Mucosa of stomach (tissue), 1 donor: ENCODE data around the gene OLR1.
"Not testable (repeated sequence)": the region's sequence is repeated elsewhere in the genome, so short reads cannot be mapped to it uniquely, and the experiment has no call there.

ENCODE experiments used
- H3K27me3 ChIP-seq: one replicate; pipeline ENCODE4 v1.7.0; 2013; ENCODE audit warnings: mild to moderate bottlenecking, low read length; ENCODE audit not compliant: control insufficient read depth, insufficient read depth
- H3K36me3 ChIP-seq: one replicate; pipeline ENCODE4 v1.7.0; 2013; ENCODE audit warnings: low read length; ENCODE audit not compliant: control insufficient read depth, insufficient read depth
- H3K4me1 ChIP-seq: one replicate; pipeline ENCODE4 v1.7.0; 2013; ENCODE audit warnings: mild to moderate bottlenecking, low read length; ENCODE audit not compliant: control insufficient read depth, insufficient read depth
- H3K4me3 ChIP-seq: one replicate; pipeline ENCODE4 v1.7.0; 2013; ENCODE audit warnings: low read length
- H3K9ac ChIP-seq: one replicate; pipeline ENCODE4 v1.7.0; 2013; ENCODE audit warnings: mild to moderate bottlenecking, low read length, moderate library complexity
- H3K9me3 ChIP-seq: one replicate; pipeline ENCODE4 v1.7.0; 2013; ENCODE audit warnings: mild to moderate bottlenecking, low read length, moderate library complexity; ENCODE audit not compliant: control insufficient read depth
- donor health status: Pancreatic carcinoma.

Gene OLR1

GRCh38 chr12:10171973-10172728 is at the start of gene OLR1:
Gene OLR1 (minus strand): TSS chr12:10172132. CDS start chr12:10172077, 55 bp downstream.
- Histone ChIP-seq H3K9me3 (no peaks in the 10 kb centered on the region), H3K9ac (no peak within 1 kb of the TSS), H3K36me3 (no peaks in the 10 kb centered on the region), H3K4me1 (no peaks in the 10 kb centered on the region), H3K4me3 (no peak within 1 kb of the TSS), H3K27me3 (no peaks in the 10 kb centered on the region)

DNA sequence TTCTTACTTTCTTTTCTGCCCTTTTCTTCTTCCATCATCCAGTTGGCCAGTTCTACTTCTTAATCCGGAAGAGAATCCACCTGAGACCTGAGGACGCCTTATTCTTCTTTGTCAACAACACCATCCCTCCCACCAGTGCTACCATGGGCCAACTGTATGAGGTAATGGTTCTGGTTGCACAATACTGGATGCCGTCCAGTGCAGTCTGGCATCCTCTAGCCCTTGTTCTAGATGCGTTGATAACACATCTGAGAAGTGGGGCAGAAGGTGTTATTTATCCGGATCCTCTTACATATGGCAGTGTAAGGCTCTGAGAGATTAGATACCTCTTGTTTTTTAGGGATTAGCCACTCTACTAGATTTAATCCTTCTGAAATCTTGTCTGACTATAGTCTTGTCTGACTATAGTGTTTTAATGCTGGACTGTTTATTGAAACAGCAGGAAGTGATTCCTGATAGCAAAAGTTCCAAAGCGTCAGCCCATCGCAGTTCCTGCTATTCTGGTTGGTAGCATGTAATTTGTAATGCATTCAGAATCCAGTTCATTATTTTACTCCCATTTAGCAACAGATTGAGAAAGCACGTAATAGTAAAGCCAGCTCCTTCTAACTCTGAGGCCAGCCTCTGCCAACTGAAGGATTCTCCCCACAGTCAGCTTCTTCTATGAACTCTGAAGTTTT is 48.6 kb upstream of the OLR1 start:
- H3K27me3 ChIP-seq = no peaks in the 10 kb centered on the region
- no peak overlapping the region for H3K4me3 ChIP-seq
- H3K4me1 ChIP-seq = peaks cover 1% of the 10 kb centered on the region
- no peaks in the 10 kb centered on the region for H3K36me3 ChIP-seq
- H3K9me3 ChIP-seq = no peaks in the 10 kb centered on the region
- no peak overlapping the region for H3K9ac ChIP-seq

DNA sequence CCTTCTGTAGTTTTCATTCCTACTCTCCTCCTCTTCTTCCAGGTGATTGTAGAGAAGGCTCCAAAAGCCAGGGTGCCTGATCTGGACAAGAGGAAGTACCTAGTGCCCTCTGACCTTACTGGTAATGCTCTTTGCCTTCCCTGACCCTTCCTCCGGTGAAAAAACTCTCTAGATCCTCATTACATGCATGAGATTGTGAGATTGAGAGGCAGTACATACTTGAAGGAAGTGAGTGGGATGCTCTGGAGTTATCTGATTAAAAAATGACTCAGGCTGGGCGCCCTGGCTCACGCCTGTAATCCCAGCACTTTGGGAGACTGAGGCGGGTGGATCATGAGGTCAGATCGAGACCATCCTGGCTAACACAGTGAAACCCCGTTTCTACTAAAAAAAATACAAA is 46.1 kb upstream of the OLR1 start:
- H3K9ac ChIP-seq = no peak overlapping the region
- no peaks in the 10 kb centered on the region for H3K27me3 ChIP-seq
- peaks cover 12% of the 10 kb centered on the region for H3K4me1 ChIP-seq
- H3K9me3 ChIP-seq = no peaks in the 10 kb centered on the region
- no peak overlapping the region for H3K4me3 ChIP-seq
- no peaks in the 10 kb centered on the region for H3K36me3 ChIP-seq

GRCh38 chr12:10215946-10216345 is 44.0 kb upstream of the OLR1 start:
- not testable (repeated sequence) for H3K4me3 ChIP-seq, H3K9ac ChIP-seq, H3K9me3 ChIP-seq, H3K36me3 ChIP-seq, H3K27me3 ChIP-seq
- H3K4me1 ChIP-seq = peaks cover 12% of the 10 kb centered on the region

DNA sequence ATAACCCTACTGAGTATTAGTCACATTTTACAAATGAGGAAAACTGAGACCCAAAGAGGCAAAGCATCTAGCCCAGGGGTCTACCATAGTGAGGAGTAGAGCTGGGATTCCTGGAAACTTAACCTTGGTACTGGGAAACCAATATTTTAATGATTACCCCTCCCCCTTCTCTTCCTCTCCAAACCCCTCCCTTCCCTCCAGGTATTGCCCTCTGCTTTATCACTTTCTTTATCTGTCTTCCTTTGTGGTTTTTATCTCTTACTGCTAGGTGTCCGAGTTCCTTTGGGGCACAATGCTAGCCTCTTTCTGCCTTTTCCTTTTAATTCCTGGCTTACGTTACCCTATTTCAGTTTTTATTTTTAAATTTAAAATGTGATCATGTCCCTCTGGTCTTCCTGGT is 43.5 kb upstream of the OLR1 start:
- H3K27me3 ChIP-seq = no peaks in the 10 kb centered on the region
- no peaks in the 10 kb centered on the region for H3K36me3 ChIP-seq
- H3K9ac ChIP-seq = no peak overlapping the region
- H3K9me3 ChIP-seq = no peaks in the 10 kb centered on the region
- H3K4me1 ChIP-seq = peaks cover 12% of the 10 kb centered on the region
- no peak overlapping the region for H3K4me3 ChIP-seq

DNA sequence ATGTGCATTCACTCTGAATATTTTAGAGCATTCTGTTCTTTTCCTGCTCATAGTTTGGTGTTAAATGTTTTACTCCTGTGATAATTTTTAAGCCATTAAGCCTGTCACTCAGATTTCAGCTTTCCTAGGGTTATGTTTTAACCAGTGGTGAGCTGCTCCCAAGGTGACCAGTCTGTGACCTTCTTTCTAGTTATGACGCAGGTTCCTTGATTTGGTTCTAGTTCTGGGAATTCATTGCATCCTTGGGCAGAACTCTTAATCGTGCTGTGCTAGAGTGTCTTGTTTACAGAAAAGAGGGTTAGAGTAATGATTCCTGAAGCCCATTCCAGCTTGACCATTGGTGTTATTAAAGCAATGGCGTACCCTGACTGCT is 42.9 kb upstream of the OLR1 start:
- no peaks in the 10 kb centered on the region for H3K27me3 ChIP-seq
- H3K9me3 ChIP-seq = no peaks in the 10 kb centered on the region
- peak overlapping the region; percentile 98 for H3K9ac ChIP-seq
- peaks cover 12% of the 10 kb centered on the region for H3K4me1 ChIP-seq
- H3K4me3 ChIP-seq = no peak overlapping the region
- H3K36me3 ChIP-seq = no peaks in the 10 kb centered on the region

DNA sequence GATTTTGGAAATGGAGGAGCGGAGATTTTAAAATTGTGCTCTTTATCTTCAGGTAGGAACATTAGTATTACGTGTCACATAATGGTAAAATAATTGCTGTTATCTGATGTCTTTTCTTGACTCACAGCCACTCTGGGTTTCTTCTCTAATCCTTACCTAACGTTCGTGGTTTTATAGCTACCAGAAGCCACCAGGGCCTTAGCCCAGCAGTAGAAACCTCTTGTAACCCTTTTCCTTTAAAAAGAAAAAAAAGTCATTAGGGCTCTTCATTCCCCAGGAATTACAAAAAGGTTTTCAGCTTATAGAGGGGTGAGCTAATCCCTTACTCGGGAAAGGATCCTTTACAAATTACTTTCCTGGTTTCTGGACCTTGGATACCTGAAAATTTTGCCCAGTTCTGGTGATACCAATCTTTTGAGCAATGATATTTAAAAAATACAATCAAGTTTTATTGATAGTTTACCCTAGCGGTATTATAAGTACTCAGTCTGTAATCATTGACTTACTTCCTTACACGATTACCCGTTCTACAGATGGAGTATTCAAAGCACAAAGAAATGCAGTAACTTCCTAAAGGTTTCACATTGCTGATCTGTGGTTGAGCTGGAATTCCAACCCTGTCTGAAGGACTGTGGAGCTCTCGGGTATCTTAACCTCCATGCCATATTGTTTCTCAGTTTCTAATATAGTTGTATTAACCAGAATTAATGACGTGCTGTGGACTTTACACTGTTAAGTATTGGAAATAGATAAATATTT is 42.4 kb upstream of the OLR1 start:
- Histone ChIP-seq H3K4me3 (peak overlapping the region; percentile 89), H3K9me3 (no peaks in the 10 kb centered on the region), H3K4me1 (peaks cover 12% of the 10 kb centered on the region), H3K9ac (peak overlapping the region; percentile 98), H3K36me3 (no peaks in the 10 kb centered on the region), H3K27me3 (no peaks in the 10 kb centered on the region)

- no peaks in the 10 kb centered on the region for H3K27me3 ChIP-seq
Observed at GRCh38 chr12:10213168-10214135, 41.5 kb upstream of the OLR1 start.

DNA sequence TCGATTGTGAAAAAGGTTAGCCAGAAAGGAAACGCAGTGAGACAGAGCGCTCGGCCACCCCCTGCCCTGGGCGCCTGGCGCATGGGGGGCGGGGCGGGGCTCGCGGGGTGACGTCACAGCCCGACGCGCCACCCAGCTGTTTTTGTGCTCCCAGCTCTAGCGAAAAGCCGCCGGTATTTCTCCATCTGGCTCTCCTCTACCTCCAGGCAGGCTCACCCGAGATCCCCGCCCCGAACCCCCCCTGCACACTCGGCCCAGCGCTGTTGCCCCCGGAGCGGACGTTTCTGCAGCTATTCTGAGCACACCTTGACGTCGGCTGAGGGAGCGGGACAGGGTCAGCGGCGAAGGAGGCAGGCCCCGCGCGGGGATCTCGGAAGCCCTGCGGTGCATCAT is 40.8 kb upstream of the OLR1 start, which contains the start of gene GABARAPL1:
Gene GABARAPL1, plus strand, starts transcription at position 139 of the 393 bp plus-strand sequence. Its CDS starts 253 bp downstream, at position 392.
- no peaks in the 10 kb centered on the region for H3K9me3 ChIP-seq
- peak within 1 kb of the TSS; percentile 89 for H3K4me3 ChIP-seq
- H3K9ac ChIP-seq = peak within 1 kb of the TSS; percentile 98
- peaks cover 12% of the 10 kb centered on the region for H3K4me1 ChIP-seq
- no peaks in the 10 kb centered on the region for H3K27me3 ChIP-seq
- H3K36me3 ChIP-seq = no peaks in the 10 kb centered on the region

More at GRCh38 chr12:10213168-10214135, 41.5 kb upstream of the OLR1 start:
- H3K9me3 ChIP-seq = no peaks in the 10 kb centered on the region
- no peaks in the 10 kb centered on the region for H3K36me3 ChIP-seq
- H3K4me3 ChIP-seq = peak overlapping the region; percentile 89
- peak overlapping the region; percentile 98 for H3K9ac ChIP-seq
- peaks cover 12% of the 10 kb centered on the region for H3K4me1 ChIP-seq

DNA sequence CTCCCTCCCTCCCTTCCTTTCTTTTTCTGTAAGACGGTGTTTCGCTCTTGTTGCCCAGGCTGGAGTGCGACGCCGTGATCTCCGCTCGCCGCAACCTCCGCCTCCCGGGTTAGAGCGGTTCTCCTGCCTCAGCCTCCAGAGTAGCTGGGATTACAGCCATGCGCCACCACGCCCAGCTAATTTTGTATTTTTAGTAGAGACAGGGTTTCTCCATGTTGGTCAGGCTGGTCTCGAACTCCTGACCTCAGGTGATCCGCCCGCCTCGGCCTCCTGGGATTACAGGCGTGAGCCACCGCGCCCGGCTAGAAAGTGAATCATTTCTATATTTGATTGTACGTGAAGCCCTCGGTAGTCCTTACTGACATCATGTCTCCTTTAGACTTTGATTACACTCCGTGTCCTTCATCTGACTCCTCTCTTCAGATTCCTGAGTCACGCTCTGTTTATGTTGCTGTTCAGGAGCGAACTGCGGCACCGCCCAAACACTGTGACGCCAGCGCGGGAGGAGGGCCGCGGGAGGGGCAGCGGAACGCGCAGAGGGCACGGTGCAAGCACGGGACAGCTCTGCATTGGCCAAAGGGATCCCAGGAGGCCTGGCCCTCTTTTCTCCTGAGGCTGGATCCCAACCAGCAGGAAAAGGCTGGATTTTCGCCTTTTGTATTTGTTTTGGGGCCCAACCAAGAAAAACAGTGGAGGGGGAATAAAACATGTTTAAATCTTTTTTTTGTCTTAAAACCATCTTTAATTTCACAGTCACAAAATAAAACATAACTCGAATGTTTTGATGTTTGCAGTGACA is 40.2 kb upstream of the OLR1 start:
- Histone ChIP-seq H3K9ac (peak overlapping the region; percentile 98), H3K36me3 (no peaks in the 10 kb centered on the region), H3K9me3 (no peaks in the 10 kb centered on the region), H3K27me3 (no peaks in the 10 kb centered on the region), H3K4me3 (peak overlapping the region; percentile 89), H3K4me1 (peaks cover 12% of the 10 kb centered on the region)
